Common myeloid progenitor, CD34-positive (primary cell): Measurements from ENCODE around the gene RPS2.

ENCODE experiments used
- CTCF ChIA-PET: fragments of 350-600 bp; sonication (Branson Sonifier 250); formaldehyde crosslinking; loops from one replicate; lab custom pipeline; 2021; ENCODE audit warnings: antibody characterized with exemption; lab: Charles Lee
- POLR2A ChIA-PET: fragments of 350-600 bp; sonication (Branson Sonifier 250); formaldehyde crosslinking; loops from one replicate; lab custom pipeline; 2021; ENCODE audit warnings: antibody characterized with exemption; lab: Charles Lee
- DNase-seq, 3 donors: peaks; one replicate each; pipeline versions ENCODE4 v3.0.0 to v3.0.0-alpha.2; 2013
- H3K27ac ChIP-seq, 2 experiments: 1 replicate in 1 of 2; 2 replicates in 1 of 2; pipeline ENCODE4 v1.7.0; 2013; ENCODE audit warnings: inconsistent platforms in 2 of 2, low read length in 2 of 2, mild to moderate bottlenecking in 2 of 2, low read depth in 1 of 2, moderate library complexity in 1 of 2; ENCODE audit not compliant: severe bottlenecking in 2 of 2, insufficient read depth in 1 of 2, poor library complexity in 1 of 2
- H3K27me3 ChIP-seq, 5 experiments: replicated peaks in 2 of 5; 1 replicate in 3 of 5; 2 replicates in 2 of 5; pipeline versions ENCODE4 v1.6.1 to v1.7.0; 2013; ENCODE audit warnings: low read length in 4 of 5, mild to moderate bottlenecking in 2 of 5, moderate library complexity in 2 of 5, inconsistent platforms in 1 of 5; ENCODE audit not compliant: insufficient read depth in 5 of 5, control insufficient read depth in 4 of 5
- H3K36me3 ChIP-seq, 4 experiments: 1 replicate in 2 of 4; 2 replicates in 2 of 4; pipeline versions ENCODE4 v1.6.1 to v1.7.0; 2013; ENCODE audit warnings: low read length in 3 of 4, control low read depth in 1 of 4, mild to moderate bottlenecking in 1 of 4; ENCODE audit not compliant: control insufficient read depth in 4 of 4, insufficient read depth in 4 of 4
- H3K4me1 ChIP-seq, 4 experiments: 1 replicate in 3 of 4; 2 replicates in 1 of 4; pipeline versions ENCODE4 v1.6.1 to v1.7.1; 2013; ENCODE audit warnings: low read length in 3 of 4, mild to moderate bottlenecking in 3 of 4, control low read depth in 1 of 4, inconsistent platforms in 1 of 4, moderate library complexity in 1 of 4; ENCODE audit not compliant: control insufficient read depth in 4 of 4, insufficient read depth in 4 of 4; ENCODE audit errors: control extremely low read depth in 1 of 4
- H3K4me3 ChIP-seq, 7 experiments: 1 replicate in 4 of 7; 2 replicates in 3 of 7; pipeline versions ENCODE4 v1.5.1 to v1.7.0; 2013; ENCODE audit warnings: mild to moderate bottlenecking in 7 of 7, low read length in 6 of 7, moderate library complexity in 6 of 7, inconsistent platforms in 2 of 7, low read depth in 2 of 7, control low read depth in 1 of 7; ENCODE audit not compliant: insufficient read depth in 4 of 7, control insufficient read depth in 1 of 7; ENCODE audit errors: extremely low read depth in 1 of 7
- H3K9me3 ChIP-seq, 5 experiments: 1 replicate in 4 of 5; 2 replicates in 1 of 5; pipeline versions ENCODE4 v1.6.1 to v1.7.1; 2013; ENCODE audit warnings: low read length in 4 of 5, mild to moderate bottlenecking in 2 of 5, inconsistent platforms in 1 of 5, low read depth in 1 of 5, moderate library complexity in 1 of 5; ENCODE audit not compliant: control insufficient read depth in 4 of 5, insufficient read depth in 2 of 5; ENCODE audit errors: control extremely low read depth in 1 of 5
- WGBS: methylation state at CpG from one replicate; pipeline ENCODE4 v1.1.5; 2013; ENCODE audit not compliant: insufficient coverage; 5-methylcytosine and 5-hydroxymethylcytosine counted together

The RPS2 gene

DNA sequence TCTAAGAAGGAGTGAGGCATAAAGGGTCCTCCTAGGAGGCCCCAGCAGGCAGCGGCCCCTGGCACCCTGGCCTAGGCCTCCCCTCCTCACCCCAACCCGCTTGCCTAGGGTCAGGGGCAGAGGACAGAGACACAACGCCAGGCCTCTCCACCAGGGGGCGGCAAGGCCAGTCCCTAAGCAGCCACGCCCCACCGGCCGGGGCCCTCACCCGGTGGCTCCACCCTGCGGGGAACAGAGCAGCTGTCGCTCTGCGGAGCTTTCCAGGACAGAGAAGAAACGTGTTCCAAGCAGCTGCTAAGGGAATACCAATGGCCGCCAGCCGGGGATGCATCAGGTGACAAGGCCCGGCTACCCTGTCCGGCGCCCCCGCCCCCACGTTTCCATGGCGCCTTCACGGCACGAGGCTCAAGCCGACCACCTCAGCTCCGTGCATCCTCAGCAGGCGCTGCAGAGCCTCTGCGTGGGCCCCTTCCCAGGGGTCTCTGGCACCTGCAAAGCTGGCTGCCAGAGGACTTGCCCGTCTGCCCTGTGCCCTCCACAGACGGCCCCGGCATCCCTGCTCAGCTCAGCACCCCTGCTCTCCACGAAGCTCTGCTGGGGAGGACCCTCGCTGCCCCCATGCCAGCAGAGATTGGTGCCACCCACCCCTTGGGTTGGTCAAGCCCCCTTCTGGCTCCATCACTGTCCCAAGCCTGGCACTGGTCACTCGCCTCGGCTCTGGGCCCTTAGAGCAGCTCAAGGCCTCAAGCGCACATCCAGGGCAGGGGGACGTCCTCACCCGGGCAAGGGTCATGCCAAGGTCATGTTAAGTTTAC lies 39.4 kb upstream of the RPS2 start:
- Histone ChIP-seq H3K4me1 (peaks cover 0 to 58% (median 52%) of the 10 kb centered on the region in 4 experiments), H3K36me3 (peaks cover 0 to 67% (median 37%) of the 10 kb centered on the region in 4 experiments), H3K27ac (no peak overlapping the region), H3K27me3 (no peaks in the 10 kb centered on the region), H3K9me3 (no peaks in the 10 kb centered on the region), H3K4me3 (peak overlapping the region in 4 of 7 experiments; percentile 6 to 62 (median 44))
- peak; percentile 87 to 92 (median 88) for DNase-seq
- ChIA-PET POLR2A (interaction anchor here (1.7 to 3.4 kb wide), 2 partner anchors 39 to 150 kb away, joined by 5 to 15 read pairs; partner anchors contain the start of genes RPS2 and TRAF7), CTCF (interaction anchor here (0.7 to 6.9 kb wide), 29 partner anchors 8 to 512 kb away, joined by 3 to 80 read pairs (median 4); partner anchors contain the start of genes GFER, NOXO1, NPW and NTHL1)
- WGBS = 39% methylated on average over 35 of the region's 36 CpGs

DNA sequence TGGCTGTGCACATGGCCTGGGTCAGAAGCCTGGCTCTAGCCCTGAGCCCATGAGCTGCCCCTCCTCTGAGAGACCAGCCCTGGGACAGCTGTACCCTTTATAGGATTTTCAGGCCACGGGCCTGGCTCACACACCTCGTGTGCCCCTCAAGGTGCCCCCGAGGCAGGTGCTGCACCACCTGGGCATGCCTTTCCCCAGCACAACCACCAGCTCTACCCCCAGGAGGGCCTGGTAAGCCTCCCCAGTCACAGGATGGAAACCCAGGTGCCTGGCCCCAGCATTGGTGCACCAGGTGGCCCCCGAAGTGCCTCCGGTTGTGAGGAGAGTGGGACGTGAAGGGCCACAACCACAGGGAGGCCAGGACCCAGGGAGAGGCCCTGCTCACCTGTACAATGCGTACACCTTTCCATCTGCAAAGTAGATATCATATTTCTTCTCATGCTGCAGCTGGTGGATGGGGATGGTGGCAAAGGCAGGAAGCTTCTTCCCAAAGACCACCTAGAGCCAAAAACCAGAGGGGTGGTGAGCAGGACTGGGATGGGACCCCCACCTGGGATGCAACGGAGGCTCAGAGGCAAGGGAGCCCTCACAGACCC lies 38.7 kb upstream of the RPS2 start:
- peaks cover 0 to 51% (median 47%) of the 10 kb centered on the region in 4 experiments for H3K4me1 ChIP-seq
- ChIA-PET CTCF (interaction anchor here (0.7 to 6.9 kb wide), 18 partner anchors 7 to 150 kb away, joined by 3 to 80 read pairs (median 6); partner anchors contain the start of genes GFER, NTHL1, RAB26 and TRAF7), POLR2A (interaction anchor here (1.7 to 3.4 kb wide), 2 partner anchors 39 to 151 kb away, joined by 5 to 15 read pairs; partner anchors contain the start of genes RPS2 and TRAF7)
- no peaks in the 10 kb centered on the region for H3K27me3 ChIP-seq
- no peak overlapping the region for H3K27ac ChIP-seq
- peaks cover 0 to 73% (median 42%) of the 10 kb centered on the region in 4 experiments for H3K36me3 ChIP-seq
- DNase-seq = no peak
- no peaks in the 10 kb centered on the region for H3K9me3 ChIP-seq
- no peak overlapping the region for H3K4me3 ChIP-seq
- WGBS = 85% methylated on average over 5 of the region's 8 CpGs

DNA sequence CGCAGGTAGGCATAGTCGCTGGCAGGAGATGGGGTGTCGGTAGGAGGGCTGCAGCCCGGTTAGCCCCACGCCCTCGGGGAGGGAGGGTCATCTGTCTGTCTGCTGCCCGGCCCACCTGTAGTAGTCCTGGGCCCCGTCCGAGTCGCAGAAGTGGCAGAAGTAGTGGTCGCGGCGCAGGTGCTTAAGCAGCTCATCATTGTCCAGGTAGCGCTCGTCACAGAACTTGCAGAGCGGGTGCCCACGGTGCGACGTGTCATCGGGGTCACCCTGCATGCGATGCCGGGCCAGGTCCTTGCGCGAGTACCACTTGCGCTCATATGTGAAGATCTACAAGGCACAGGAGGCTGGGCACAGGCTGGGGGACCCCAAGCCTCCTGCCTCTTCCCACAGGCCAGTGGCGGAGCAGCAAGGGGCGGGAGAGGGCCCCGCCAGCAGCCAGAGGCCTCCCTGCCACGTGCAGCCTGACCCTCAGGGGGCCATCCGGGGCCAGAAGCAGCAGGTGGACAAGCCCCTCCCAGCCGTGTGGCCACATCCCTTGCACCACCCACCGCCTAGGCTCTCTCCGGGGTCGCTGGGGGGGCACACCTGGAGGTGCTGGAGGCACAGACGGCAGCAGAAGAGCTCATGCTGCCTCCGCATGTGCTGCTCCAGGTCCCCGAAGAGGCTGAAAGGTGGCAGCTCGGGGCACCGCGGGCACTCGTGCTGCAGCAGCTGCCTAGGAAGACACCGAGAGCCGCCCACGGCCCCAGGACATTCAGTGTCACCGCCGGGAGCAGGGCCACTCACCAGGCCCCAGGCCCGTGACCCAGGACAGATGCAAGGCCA lies 38.0 kb upstream of the RPS2 start:
- CTCF ChIA-PET = interaction anchor here (0.9 to 6.9 kb wide), 13 partner anchors 6 to 151 kb away, joined by 3 to 80 read pairs (median 6); partner anchors contain the start of genes RAB26 and TRAF7
- POLR2A ChIA-PET = interaction anchor here (1.7 to 3.4 kb wide), 2 partner anchors 38 to 152 kb away, joined by 5 to 15 read pairs; partner anchors contain the start of genes RPS2 and TRAF7
- H3K9me3 ChIP-seq = no peaks in the 10 kb centered on the region
- H3K27ac ChIP-seq = no peak overlapping the region
- H3K4me3 ChIP-seq = no peak overlapping the region
- 96% methylated on average over 46 of the region's 47 CpGs for WGBS
- no peak for DNase-seq
- no peaks in the 10 kb centered on the region for H3K27me3 ChIP-seq
- peaks cover 0 to 76% (median 48%) of the 10 kb centered on the region in 4 experiments for H3K36me3 ChIP-seq
- H3K4me1 ChIP-seq = peaks cover 0 to 44% (median 40%) of the 10 kb centered on the region in 4 experiments

DNA sequence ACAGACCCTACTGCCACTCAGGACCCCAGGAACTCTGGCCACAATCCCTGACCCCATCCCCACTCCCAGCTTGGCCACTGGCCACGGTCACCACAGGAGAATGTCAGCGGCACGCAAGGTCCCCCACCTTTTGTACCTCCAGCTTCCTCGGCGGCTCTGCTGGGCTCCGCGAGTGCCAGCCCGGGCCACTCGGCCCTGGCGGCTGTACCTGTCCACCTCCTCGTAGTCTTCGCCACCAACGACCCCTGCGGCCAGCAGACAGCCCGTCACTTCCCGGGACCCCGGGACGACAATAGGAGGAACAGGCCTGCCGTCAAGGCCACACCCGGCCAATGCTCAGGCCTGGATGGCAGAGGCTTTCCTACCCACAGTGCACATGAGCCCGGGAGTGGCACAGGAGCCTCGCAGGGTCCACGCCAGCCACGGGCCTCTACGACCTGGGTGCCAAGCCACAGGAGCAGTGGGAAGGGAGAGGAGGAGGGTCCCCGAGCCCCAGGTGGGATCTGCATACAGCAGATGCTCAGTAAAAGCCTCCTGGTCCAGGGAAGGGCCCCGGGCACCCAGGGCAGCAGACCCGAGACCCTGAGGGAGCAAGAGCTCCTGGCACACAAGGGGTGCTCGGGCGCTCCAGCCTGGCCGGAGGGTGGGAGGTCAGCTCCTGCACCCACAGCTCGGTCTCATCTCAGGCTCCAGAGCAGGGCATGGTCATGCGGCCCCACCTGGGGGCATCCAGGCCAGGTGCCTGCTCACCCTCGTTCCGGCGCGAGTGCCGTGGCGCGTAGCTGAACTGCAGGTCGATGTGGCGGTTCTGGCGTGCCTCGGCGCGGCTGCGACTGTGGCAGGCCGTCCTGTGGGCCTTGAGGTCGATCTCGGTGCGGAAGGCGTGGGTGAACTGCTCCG lies 37.1 kb upstream of the RPS2 start:
- POLR2A ChIA-PET = no interaction called here
- Histone ChIP-seq H3K27ac (no peak overlapping the region), H3K9me3 (no peaks in the 10 kb centered on the region), H3K4me3 (no peak overlapping the region), H3K36me3 (peaks cover 0 to 74% (median 55%) of the 10 kb centered on the region in 4 experiments), H3K4me1 (peaks cover 0 to 35% (median 31%) of the 10 kb centered on the region in 4 experiments), H3K27me3 (no peaks in the 10 kb centered on the region)
- DNase-seq = no peak
- 96% methylated on average over 49 of the region's 53 CpGs for WGBS
- CTCF ChIA-PET = interaction anchor here (1.3 to 2.4 kb wide), 3 partner anchors 15 to 152 kb away, joined by 4 to 6 read pairs (median 4); no protein-coding TSS in a partner anchor

DNA sequence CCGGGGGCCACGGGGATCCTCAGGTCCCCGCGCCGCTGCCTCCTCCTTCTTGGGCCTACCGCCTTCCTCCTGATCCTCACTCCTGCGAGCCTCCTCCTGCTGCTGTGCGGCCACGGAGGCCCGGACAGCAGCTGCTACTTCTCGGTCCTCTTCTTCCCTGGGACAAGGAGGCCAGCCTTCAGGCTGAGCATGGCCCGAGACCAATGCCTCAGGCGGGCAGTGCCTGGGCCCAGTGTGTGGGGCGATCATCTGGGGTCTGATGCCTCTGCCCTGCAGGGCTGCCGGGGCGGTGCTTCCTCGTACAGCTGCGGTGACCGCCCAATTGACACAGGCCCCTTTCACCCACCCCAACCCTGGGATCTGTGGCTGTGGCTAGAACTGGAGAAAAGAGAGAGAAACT lies 36.4 kb upstream of the RPS2 start:
- Histone ChIP-seq H3K4me1 (peaks cover 0 to 28% (median 25%) of the 10 kb centered on the region in 4 experiments), H3K36me3 (peaks cover 0 to 69% (median 56%) of the 10 kb centered on the region in 4 experiments), H3K9me3 (no peaks in the 10 kb centered on the region), H3K27me3 (no peaks in the 10 kb centered on the region), H3K4me3 (no peak overlapping the region), H3K27ac (no peak overlapping the region)
- POLR2A ChIA-PET = no interaction called here
- CTCF ChIA-PET = interaction anchor here (0.6 to 1.6 kb wide), 4 partner anchors 15 to 154 kb away, joined by 3 to 4 read pairs (median 4); partner anchors contain the start of genes NTHL1, TRAF7 and TSC2
- DNase-seq = no peak
- whole genome bisulfite sequencing = 96% methylated on average over 11 of the region's 19 CpGs
